GM23338 (cell line): ENCODE data around the gene ASAH2. TPM values are rescaled to one million over a fixed set of nuclear protein-coding genes. Genes with fewer than 3 reads are reported as not detected.

Source experiments
- ATAC-seq: fragments of 200-7000 bp; cut with Tn5 transposase; 3 replicates; pipeline ENCODE4 v1.9.1; 2020
- DNase-seq: peaks from one replicate; pipeline ENCODE4 v3.0.0-alpha.2; 2015; ENCODE audit warnings: low spot score
- H2AFZ ChIP-seq: fragments of 200-600 bp; sonication (generic); 2 replicates; pipeline ENCODE4 v1.8.0; 2016; ENCODE audit warnings: antibody characterized with exemption, mild to moderate bottlenecking, moderate library complexity
- H3F3A ChIP-seq: fragments of 200-600 bp; sonication (generic); replicated peaks from 2 replicates; pipeline ENCODE4 v1.8.0; 2017; ENCODE audit warnings: antibody characterized with exemption, mixed run types, low read depth
- H3K27ac ChIP-seq: fragments of 200-600 bp; sonication (generic); 2 replicates; pipeline ENCODE4 v1.6.1; 2016; ENCODE audit warnings: low read depth
- H3K27me3 ChIP-seq: fragments of 200-600 bp; sonication (generic); 2 replicates; pipeline ENCODE4 v1.8.0; 2016; ENCODE audit warnings: mild to moderate bottlenecking, mixed run types, moderate library complexity; ENCODE audit not compliant: insufficient read depth
- H3K36me3 ChIP-seq: fragments of 200-600 bp; sonication (generic); 2 replicates; pipeline ENCODE4 v1.8.0; 2016; ENCODE audit warnings: mild to moderate bottlenecking; ENCODE audit not compliant: insufficient read depth
- H3K4me1 ChIP-seq: fragments of 200-600 bp; sonication (generic); 2 replicates; pipeline ENCODE4 v1.8.0; 2016; ENCODE audit warnings: mild to moderate bottlenecking, moderate library complexity; ENCODE audit not compliant: insufficient read depth
- H3K4me2 ChIP-seq: fragments of 200-600 bp; sonication (generic); 2 replicates; pipeline ENCODE4 v1.7.1; 2017; ENCODE audit warnings: mixed run types
- H3K4me3 ChIP-seq: fragments of 200-600 bp; sonication (generic); 2 replicates; pipeline ENCODE4 v1.6.1; 2016; ENCODE audit warnings: mixed run types
- H3K79me2 ChIP-seq: fragments of 200-600 bp; sonication (generic); replicated peaks from 2 replicates; pipeline ENCODE4 v1.8.0; 2017; ENCODE audit warnings: mild to moderate bottlenecking; ENCODE audit not compliant: insufficient read depth
- H3K9me2 ChIP-seq: fragments of 200-600 bp; sonication (generic); 2 replicates; pipeline ENCODE4 v1.8.0; 2017; ENCODE audit not compliant: insufficient read depth
- H4K20me1 ChIP-seq: fragments of 200-600 bp; sonication (generic); replicated peaks from 2 replicates; pipeline ENCODE4 v1.8.0; 2017; ENCODE audit warnings: mild to moderate bottlenecking; ENCODE audit not compliant: insufficient read depth
- H3K27ac Mint-ChIP-seq: 2 replicates; pipeline ENCODE4 v1.8.0; 2020; ENCODE audit warnings: inconsistent platforms, mild to moderate bottlenecking, moderate library complexity, mixed read lengths
- H3K27me3 Mint-ChIP-seq: 3 replicates; pipeline ENCODE4 v1.8.0; 2022; ENCODE audit warnings: low read depth, mild to moderate bottlenecking, moderate library complexity, mixed read lengths, inconsistent platforms; ENCODE audit not compliant: insufficient read depth, poor library complexity
- H3K36me3 Mint-ChIP-seq: 3 replicates; pipeline ENCODE4 v1.8.0; 2021; ENCODE audit warnings: low read depth, mild to moderate bottlenecking, inconsistent platforms, moderate library complexity, mixed read lengths
- H3K4me1 Mint-ChIP-seq: 3 replicates; pipeline ENCODE4 v1.8.0; 2020; ENCODE audit warnings: mild to moderate bottlenecking, inconsistent platforms, mixed read lengths
- H3K4me3 Mint-ChIP-seq: 3 replicates; pipeline ENCODE4 v1.8.0; 2021; ENCODE audit warnings: moderate library complexity, mild to moderate bottlenecking, inconsistent platforms, mixed read lengths
- H3K9me3 Mint-ChIP-seq: 3 replicates; pipeline ENCODE4 v1.8.0; 2020; ENCODE audit warnings: moderate library complexity, mild to moderate bottlenecking, inconsistent platforms, mixed read lengths
- CREB1 ChIP-seq: fragments of 250-450 bp; sonication (Bioruptor Pico); IDR thresholded peaks from 2 replicates; pipeline ENCODE4 v1.5.0; 2020; ENCODE audit warnings: low read depth, mild to moderate bottlenecking, moderate library complexity
- EZH2 ChIP-seq: fragments of 200-600 bp; sonication (generic); IDR thresholded peaks from one replicate; pipeline ENCODE4 v1.8.0; 2017; ENCODE audit warnings: antibody characterized with exemption, mild to moderate bottlenecking, low read depth; ENCODE audit not compliant: unreplicated experiment
- EZH2phosphoT487 ChIP-seq: fragments of 200-600 bp; sonication (generic); IDR thresholded peaks from one replicate; pipeline ENCODE4 v1.8.1; 2018; ENCODE audit warnings: antibody characterized with exemption; ENCODE audit not compliant: unreplicated experiment
- NANOG ChIP-seq: IDR thresholded peaks from 2 replicates; pipeline ENCODE4 v1.6.1; 2016; ENCODE audit warnings: antibody characterized with exemption, borderline replicate concordance
- STAT1 ChIP-seq: IDR thresholded peaks from one replicate; pipeline ENCODE4 v1.6.1; 2016; ENCODE audit warnings: antibody characterized with exemption; ENCODE audit not compliant: unreplicated experiment
- ZNF114 ChIP-seq: fragments of 250-450 bp; sonication (Bioruptor Pico); IDR thresholded peaks from 2 replicates; pipeline ENCODE4 v1.5.0; 2020; ENCODE audit warnings: mild to moderate bottlenecking, moderate library complexity
- ZNF331 ChIP-seq: fragments of 250-450 bp; sonication (Bioruptor Pico); IDR thresholded peaks from 2 replicates; pipeline ENCODE4 v1.5.0; 2020; ENCODE audit warnings: low read depth, mild to moderate bottlenecking, moderate library complexity
- polyA plus RNA-seq: library from polyadenylated mRNA; unstranded; fragments of >200 nt; fragmentation: Nextera tagmentation; extraction: Ambion mirVana; gene quantifications from 2 replicates; pipeline ENCODE4 v1.2.1, GENCODE V29; 2016
- total RNA-seq: library from RNA; depleted of rRNA; stranded (reverse); fragments of >200 nt; shearing (Covaris generic); gene quantifications from 2 replicates; pipeline ENCODE4 v1.2.3, GENCODE V29; 2014
- TF ChIP-seq, protein P1 (sequence below), 2 experiments: fragments of 200-600 bp in 1 of 2; sonication (generic) in 1 of 2; conservative IDR thresholded peaks; 2 replicates each; pipeline versions ENCODE4 v1.5.1 to v1.6.1; 2016 to 2017; ENCODE audit warnings: antibody characterized with exemption in 2 of 2, low read depth in 2 of 2, mild to moderate bottlenecking in 2 of 2, moderate library complexity in 1 of 2

Gene ASAH2
- total and polyA plus RNA-seq, 2 experiments from 2014 or later = 0.17 to 0.92 TPM

DNA sequence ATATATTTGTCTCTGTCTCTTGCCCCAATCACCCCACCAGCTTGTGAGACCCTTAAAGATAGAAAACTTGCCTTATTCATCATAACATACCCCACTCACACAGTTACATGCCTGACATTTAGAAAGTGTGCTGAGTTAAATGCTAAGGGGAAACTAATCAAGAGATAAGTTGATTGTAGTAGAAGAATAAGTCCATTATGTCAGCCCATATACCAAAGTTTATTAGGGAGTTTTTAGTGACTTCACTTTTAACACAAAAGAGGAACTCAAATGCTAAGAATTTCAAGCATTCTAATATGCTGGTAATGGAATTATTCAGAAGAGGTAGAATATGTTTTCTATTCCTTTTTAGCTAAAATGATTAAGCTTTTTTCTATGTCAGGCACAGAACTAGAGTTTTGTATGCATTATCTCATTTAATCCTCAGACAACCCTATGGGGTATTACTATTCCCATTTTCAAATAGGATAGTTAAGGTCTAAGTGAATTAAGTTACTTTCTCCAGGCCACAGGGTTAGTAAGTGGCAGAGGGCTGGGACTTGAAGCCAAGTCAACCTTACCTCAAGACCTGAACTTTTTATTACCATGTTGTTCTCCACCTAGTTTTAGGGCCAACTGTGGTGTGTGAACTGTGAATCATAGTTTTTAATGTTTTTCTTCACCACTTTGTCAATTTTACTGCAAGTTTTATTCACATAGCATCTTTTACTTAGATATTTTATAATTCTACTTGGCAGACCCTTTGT lies 19.6 kb downstream of the ASAH2 start:
- Histone ChIP-seq H3K79me2 (no peaks in the 10 kb centered on the region), H3K4me2 (no peak overlapping the region), H3F3A (no peaks in the 10 kb centered on the region), H2AFZ (no peak overlapping the region), H3K27me3 (no peaks in the 10 kb centered on the region), H3K36me3 (no peaks in the 10 kb centered on the region), H3K4me3 (no peak overlapping the region), H4K20me1 (no peaks in the 10 kb centered on the region), H3K27ac (no peak overlapping the region), H3K9me2 (no peaks in the 10 kb centered on the region), H3K4me1 (no peaks in the 10 kb centered on the region)
- DNase-seq (no peak), ATAC-seq (no peak)
- Mint-ChIP-seq H3K27me3 (peaks cover 2% of the 10 kb centered on the region), H3K4me1 (no peaks in the 10 kb centered on the region), H3K4me3 (no peak overlapping the region), H3K9me3 (no peaks in the 10 kb centered on the region), H3K27ac (no peak overlapping the region), H3K36me3 (no peaks in the 10 kb centered on the region)
- TF ChIP-seq, protein P1, sequence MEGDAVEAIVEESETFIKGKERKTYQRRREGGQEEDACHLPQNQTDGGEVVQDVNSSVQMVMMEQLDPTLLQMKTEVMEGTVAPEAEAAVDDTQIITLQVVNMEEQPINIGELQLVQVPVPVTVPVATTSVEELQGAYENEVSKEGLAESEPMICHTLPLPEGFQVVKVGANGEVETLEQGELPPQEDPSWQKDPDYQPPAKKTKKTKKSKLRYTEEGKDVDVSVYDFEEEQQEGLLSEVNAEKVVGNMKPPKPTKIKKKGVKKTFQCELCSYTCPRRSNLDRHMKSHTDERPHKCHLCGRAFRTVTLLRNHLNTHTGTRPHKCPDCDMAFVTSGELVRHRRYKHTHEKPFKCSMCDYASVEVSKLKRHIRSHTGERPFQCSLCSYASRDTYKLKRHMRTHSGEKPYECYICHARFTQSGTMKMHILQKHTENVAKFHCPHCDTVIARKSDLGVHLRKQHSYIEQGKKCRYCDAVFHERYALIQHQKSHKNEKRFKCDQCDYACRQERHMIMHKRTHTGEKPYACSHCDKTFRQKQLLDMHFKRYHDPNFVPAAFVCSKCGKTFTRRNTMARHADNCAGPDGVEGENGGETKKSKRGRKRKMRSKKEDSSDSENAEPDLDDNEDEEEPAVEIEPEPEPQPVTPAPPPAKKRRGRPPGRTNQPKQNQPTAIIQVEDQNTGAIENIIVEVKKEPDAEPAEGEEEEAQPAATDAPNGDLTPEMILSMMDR (conservative IDR thresholded peaks at IDR 0.05; ENCODE audit: low read depth in 2 of 2) = no peak
- TF ChIP-seq EZH2phosphoT487 = no peak
- TF ChIP-seq NANOG = no peak
- TF ChIP-seq EZH2 = no peak
- TF ChIP-seq ZNF331 (CRISPR knock-in tag) = no peak

- H3K4me3 ChIP-seq = no peak overlapping the region
- no peak overlapping the region for H2AFZ ChIP-seq
- no peak overlapping the region for H3K27ac ChIP-seq
- DNase-seq (no peak), ATAC-seq (no peak)
- H3K9me2 ChIP-seq = no peaks in the 10 kb centered on the region
- H3K4me1 ChIP-seq = no peaks in the 10 kb centered on the region
- no peak overlapping the region for H3K4me3 Mint-ChIP-seq
- H3K4me2 ChIP-seq = no peak overlapping the region
- H3F3A ChIP-seq = no peaks in the 10 kb centered on the region
- TF ChIP-seq ZNF114 (CRISPR knock-in tag) (no peak), STAT1 (no peak), EZH2phosphoT487 (no peak), EZH2 (no peak), CREB1 (CRISPR knock-in tag) (no peak)
- TF ChIP-seq, protein P1 (conservative IDR thresholded peaks at IDR 0.05; ENCODE audit: low read depth in 2 of 2) = no peak
- H3K36me3 ChIP-seq = no peaks in the 10 kb centered on the region
- H3K27ac Mint-ChIP-seq = no peak overlapping the region
- peaks cover 2% of the 10 kb centered on the region; the same call in 1 of the 3 replicates for H3K4me1 Mint-ChIP-seq
- H3K36me3 Mint-ChIP-seq = no peaks in the 10 kb centered on the region
- H4K20me1 ChIP-seq = no peaks in the 10 kb centered on the region
- no peaks in the 10 kb centered on the region for H3K79me2 ChIP-seq
- peaks cover 2% of the 10 kb centered on the region for H3K27me3 Mint-ChIP-seq
- H3K9me3 Mint-ChIP-seq = no peaks in the 10 kb centered on the region
- no peaks in the 10 kb centered on the region for H3K27me3 ChIP-seq
Observed at GRCh38 chr10:50229460-50229859, 21.9 kb downstream of the ASAH2 start.
